Prostate gland (tissue), 2 donors: ENCODE results near the gene LFNG. TPM values are rescaled to one million over a fixed set of nuclear protein-coding genes. Genes with fewer than 3 reads are reported as not detected.
"Not testable (repeated sequence)": the region's sequence is repeated elsewhere in the genome, so short reads cannot be mapped to it uniquely, and the experiment has no call there.

Source experiments
- DNase-seq: peaks from one replicate; pipeline ENCODE4 v3.0.0-alpha.2; 2019; ENCODE audit warnings: low spot score
- H3K27ac ChIP-seq, 2 donors: fragments of 200-600 bp; sonication (generic); 2 replicates each; pipeline ENCODE4 v1.5.1; 2017 to 2019
- H3K27me3 ChIP-seq: fragments of 200-600 bp; sonication (generic); replicated peaks from 2 replicates; pipeline ENCODE4 v1.5.1; 2019; ENCODE audit not compliant: insufficient read depth
- H3K36me3 ChIP-seq, 2 donors: fragments of 200-600 bp; sonication (generic); 1 replicate in 1 of 2; 2 replicates in 1 of 2; pipeline versions ENCODE4 v1.5.1 to v1.8.1; 2017 to 2019
- H3K4me1 ChIP-seq: fragments of 200-600 bp; sonication (generic); replicated peaks from 2 replicates; pipeline ENCODE4 v1.5.1; 2019
- H3K4me3 ChIP-seq, 2 donors: fragments of 200-600 bp; sonication (generic); 2 replicates each; pipeline ENCODE4 v1.5.1; 2017 to 2019
- H3K9me3 ChIP-seq: fragments of 200-600 bp; sonication (generic); 2 replicates; pipeline ENCODE4 v1.5.1; 2017
- POLR2A ChIP-seq: fragments of 450-650 bp; IDR thresholded peaks from one replicate; pipeline ENCODE4 v1.6.1; 2016; ENCODE audit warnings: antibody characterized with exemption, mild to moderate bottlenecking
- POLR2AphosphoS5 ChIP-seq: sonication (generic); formaldehyde crosslinking; IDR thresholded peaks from one replicate; pipeline ENCODE4 v1.6.1; 2017; ENCODE audit warnings: antibody characterized with exemption
- WGBS: methylation state at CpG from one replicate; pipeline ENCODE4 v1.1.5; 2018; 5-methylcytosine and 5-hydroxymethylcytosine counted together
- intact Hi-C: fragments of 100-400 bp; cut with DNase I; formaldehyde crosslinking; loops from one replicate; pipeline ENCODE4 v1.14.2; 2022
- total RNA-seq, 2 donors: library from RNA; depleted of rRNA; stranded (reverse); fragments of >200 nt; gene quantifications; one replicate each; pipeline ENCODE4 v1.1.0, GENCODE V29; 2016
- TF ChIP-seq, protein P1 (sequence below), 4 experiments: fragments of 200-600 bp in 2 of 4; fragments of 450-650 bp in 2 of 4; sonication (generic) in 2 of 4; IDR thresholded peaks; 1 replicate in 3 of 4; 2 replicates in 1 of 4; pipeline ENCODE4 v1.5.1; 2016 to 2019; ENCODE audit warnings: antibody characterized with exemption in 4 of 4, mild to moderate bottlenecking in 2 of 4, moderate library complexity in 2 of 4

LFNG gene
- total RNA-seq, 2 donors from 2014 or later = 45.6 to 51.7 TPM

DNA sequence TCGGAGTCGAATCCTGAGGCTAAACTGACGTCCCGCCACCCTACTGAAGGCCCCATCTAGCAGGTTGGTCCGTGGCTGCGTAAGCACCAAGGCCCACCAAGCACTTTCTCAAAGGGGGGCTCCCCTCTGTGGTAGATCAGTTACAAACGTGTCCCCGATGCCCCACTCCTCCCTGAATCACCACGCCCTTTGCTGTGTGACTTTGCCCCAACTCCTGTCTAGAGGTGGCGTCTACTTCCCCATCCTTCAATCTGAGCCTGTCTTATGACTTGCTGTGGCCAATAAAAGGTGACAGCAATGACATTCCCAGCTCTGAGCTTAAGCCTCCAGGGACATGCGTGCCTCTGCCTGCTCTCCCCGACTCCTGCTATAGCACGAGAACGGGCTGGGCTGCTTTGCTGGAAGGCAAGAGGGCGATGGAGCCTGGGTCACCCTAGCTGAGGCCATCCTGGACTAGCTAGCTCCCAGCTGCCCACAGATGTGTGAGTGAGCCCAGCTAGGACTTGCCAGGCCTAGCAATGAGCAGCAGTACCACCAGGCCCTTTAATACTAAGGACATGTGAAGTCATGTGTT is 12.7 kb downstream of the LFNG start:
- H3K4me3 ChIP-seq, intact Hi-C loops, H3K27ac ChIP-seq, H3K36me3 ChIP-seq, H3K27me3 ChIP-seq, DNase-seq, H3K9me3 ChIP-seq: not testable (repeated sequence)
- WGBS = 54% methylated on average over 15 of the region's 15 CpGs
- peaks cover 17% of the 10 kb centered on the region for H3K4me1 ChIP-seq
- TF ChIP-seq POLR2AphosphoS5 = peak; percentile 6

DNA sequence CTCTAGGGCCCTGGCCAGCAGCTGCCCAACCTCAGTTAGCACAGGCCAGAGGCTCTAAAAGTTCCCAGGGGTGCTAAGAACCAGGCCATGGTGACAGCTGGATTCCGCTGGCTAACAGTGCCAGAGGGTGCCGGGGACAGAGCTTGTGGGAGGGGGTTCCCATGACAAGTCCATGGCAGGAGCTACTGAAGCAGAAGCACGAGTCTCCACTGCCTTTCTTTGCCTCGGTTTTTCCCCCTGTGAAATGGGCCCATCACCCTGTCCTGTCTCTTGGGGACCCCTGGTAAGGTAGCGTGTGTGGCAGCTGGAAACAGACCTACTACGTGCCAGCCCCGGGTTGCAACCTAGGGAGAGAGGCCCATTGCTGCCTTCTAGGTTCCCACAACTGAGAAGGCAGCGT is 13.2 kb downstream of the LFNG start:
- intact Hi-C loops, DNase-seq, H3K9me3 ChIP-seq, H3K27ac ChIP-seq, H3K4me3 ChIP-seq, H3K36me3 ChIP-seq, H3K27me3 ChIP-seq: not testable (repeated sequence)
- WGBS = 96% methylated on average over 3 of the region's 8 CpGs
- peaks cover 12% of the 10 kb centered on the region for H3K4me1 ChIP-seq

DNA sequence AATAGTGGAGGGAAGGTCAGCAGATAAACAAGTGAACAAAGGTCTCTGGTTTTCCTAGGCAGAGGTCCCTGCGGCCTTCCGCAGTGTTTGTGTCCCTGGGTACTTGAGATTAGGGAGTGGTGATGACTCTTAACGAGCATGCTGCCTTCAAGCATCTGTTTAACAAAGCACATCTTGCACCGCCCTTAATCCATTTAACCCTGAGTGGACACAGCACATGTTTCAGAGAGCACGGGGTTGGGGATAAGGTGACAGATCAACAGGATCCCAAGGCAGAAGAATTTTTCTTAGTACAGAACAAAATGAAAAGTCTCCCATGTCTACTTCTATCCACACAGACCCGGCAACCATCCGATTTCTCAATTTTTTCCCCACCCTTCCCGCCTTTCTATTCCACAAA is 14.0 kb downstream of the LFNG start:
- H3K36me3 ChIP-seq, intact Hi-C loops, H3K27me3 ChIP-seq, H3K4me3 ChIP-seq, H3K4me1 ChIP-seq, H3K27ac ChIP-seq, H3K9me3 ChIP-seq, DNase-seq: not testable (repeated sequence)
- 48% methylated on average over 2 of the region's 8 CpGs for WGBS

DNA sequence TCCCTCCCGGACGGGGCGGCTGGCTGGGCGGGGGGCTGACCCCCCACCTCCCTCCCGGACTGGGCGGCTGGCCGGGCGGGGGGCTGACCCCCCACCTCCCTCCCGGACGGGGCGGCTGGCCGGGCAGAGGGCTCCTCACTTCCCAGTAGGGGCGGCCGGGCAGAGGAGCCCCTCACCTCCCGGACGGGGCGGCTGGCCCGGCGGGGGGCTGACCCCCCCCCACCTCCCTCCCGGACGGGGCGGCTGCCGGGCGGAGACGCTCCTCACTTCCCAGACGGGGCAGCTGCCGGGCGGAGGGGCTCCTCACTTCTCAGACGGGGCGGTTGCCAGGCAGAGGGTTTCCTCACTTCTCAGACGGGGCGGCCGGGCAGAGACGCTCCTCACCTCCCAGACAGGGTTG is 14.6 kb downstream of the LFNG start:
- not testable (repeated sequence) for H3K4me3 ChIP-seq, H3K27ac ChIP-seq
- WGBS = 91% methylated on average over 19 of the region's 34 CpGs

DNA sequence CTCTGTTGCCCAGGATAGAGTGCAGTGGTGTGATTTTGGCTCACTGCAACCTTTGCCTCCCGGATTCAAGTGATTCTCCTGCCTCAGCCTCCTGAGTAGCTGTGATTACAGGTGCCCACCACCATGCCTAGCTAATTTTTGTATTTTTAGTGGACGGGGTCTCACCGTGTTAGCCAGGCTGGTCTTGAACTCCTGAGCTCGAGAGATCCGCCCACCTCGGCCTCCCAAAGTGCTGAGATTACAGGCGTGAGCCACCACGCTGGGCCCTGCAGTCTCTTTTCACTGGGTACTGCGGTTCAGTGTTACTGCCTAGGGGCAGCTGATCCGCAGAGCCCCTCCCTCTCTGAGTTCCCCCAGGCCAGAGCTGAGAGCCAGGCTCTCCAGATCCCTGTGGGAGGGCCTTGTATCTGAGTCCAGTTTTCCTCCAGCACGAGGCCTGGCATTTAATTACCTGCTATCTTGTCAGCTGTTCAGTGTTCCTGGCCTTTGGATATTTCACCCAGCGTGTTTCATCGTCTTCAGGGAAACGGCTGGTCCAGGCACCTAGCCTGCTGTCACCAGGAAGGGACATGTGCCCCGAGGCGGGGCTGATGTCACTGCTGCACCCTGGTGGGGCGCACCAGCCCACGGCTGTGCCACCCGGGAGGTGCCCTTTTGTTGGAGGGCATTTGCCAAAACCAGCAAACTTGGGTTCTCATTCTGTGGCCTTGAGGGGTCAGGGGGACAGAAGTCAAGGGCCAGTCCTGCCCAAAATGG is 16.5 kb downstream of the LFNG start:
- H3K36me3 ChIP-seq = peaks cover 3 to 13% of the 10 kb centered on the region in 2 donors
- WGBS = 80% methylated on average over 15 of the region's 19 CpGs
- H3K4me1 ChIP-seq = not testable (repeated sequence)

More for the DNA sequence above, 14.6 kb downstream of the LFNG start:
- H3K9me3 ChIP-seq, H3K36me3 ChIP-seq, H3K4me1 ChIP-seq, DNase-seq, H3K27me3 ChIP-seq, intact Hi-C loops: not testable (repeated sequence)

DNA sequence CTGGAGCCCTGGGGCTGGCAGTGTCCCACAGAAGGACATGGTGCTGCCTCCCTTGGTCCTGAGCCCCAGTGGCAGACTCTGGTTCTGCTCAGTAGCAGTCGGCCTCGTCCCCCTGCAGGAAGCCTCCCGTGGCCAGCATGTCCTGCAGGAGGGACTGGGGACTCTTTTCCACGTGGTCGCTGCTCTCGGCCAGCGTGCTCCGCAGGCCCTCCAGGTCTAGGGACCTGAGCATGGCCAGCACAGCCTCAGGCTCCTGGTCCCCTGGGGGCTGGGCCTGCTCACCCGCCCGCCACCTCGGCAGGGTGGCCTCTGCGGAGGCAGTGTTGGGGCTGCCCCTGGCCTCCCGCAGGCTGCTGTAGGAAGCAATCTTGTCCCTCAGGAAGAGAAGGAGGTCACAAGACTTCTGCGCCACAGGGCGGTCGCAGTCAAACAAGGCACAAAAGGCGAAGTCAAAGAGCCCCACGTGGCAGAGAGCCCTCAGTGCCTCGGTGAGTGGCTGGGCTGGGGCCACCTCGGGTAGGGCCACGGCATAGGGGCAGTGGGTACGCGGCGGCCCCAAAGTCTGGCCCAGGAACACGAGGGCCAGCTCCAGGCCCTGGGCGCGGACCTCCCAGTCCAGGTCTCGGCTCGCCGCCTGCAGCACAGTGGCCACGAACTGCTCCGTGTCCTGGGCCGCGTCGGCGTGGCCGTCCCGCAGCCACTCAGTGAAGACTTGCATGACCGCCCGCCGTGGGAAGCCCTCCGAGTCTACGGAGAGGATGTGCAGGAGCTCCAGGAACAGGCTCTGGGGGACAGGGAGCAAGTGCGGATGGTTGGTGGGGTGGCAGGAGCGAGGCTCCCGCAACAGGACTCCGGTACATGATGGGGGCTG is 18.6 kb downstream of the LFNG start:
- H3K9me3 ChIP-seq = no peaks in the 10 kb centered on the region
- intact Hi-C loops = no loop called here
- TF ChIP-seq POLR2A (no peak), POLR2AphosphoS5 (no peak)
- TF ChIP-seq, protein P1, sequence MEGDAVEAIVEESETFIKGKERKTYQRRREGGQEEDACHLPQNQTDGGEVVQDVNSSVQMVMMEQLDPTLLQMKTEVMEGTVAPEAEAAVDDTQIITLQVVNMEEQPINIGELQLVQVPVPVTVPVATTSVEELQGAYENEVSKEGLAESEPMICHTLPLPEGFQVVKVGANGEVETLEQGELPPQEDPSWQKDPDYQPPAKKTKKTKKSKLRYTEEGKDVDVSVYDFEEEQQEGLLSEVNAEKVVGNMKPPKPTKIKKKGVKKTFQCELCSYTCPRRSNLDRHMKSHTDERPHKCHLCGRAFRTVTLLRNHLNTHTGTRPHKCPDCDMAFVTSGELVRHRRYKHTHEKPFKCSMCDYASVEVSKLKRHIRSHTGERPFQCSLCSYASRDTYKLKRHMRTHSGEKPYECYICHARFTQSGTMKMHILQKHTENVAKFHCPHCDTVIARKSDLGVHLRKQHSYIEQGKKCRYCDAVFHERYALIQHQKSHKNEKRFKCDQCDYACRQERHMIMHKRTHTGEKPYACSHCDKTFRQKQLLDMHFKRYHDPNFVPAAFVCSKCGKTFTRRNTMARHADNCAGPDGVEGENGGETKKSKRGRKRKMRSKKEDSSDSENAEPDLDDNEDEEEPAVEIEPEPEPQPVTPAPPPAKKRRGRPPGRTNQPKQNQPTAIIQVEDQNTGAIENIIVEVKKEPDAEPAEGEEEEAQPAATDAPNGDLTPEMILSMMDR (IDR thresholded peaks at IDR 0.05) = no peak
- no peaks in the 10 kb centered on the region for H3K4me1 ChIP-seq
- no peak overlapping the region for H3K27ac ChIP-seq
- WGBS = 94% methylated on average over 41 of the region's 47 CpGs
- peaks cover 7 to 31% of the 10 kb centered on the region in 2 donors for H3K36me3 ChIP-seq
- H3K4me3 ChIP-seq = no peak overlapping the region
- DNase-seq = no peak
- no peaks in the 10 kb centered on the region for H3K27me3 ChIP-seq

More for the DNA sequence above, 16.5 kb downstream of the LFNG start:
- DNase-seq, intact Hi-C loops, H3K27ac ChIP-seq, H3K27me3 ChIP-seq, H3K4me3 ChIP-seq, H3K9me3 ChIP-seq: not testable (repeated sequence)

DNA sequence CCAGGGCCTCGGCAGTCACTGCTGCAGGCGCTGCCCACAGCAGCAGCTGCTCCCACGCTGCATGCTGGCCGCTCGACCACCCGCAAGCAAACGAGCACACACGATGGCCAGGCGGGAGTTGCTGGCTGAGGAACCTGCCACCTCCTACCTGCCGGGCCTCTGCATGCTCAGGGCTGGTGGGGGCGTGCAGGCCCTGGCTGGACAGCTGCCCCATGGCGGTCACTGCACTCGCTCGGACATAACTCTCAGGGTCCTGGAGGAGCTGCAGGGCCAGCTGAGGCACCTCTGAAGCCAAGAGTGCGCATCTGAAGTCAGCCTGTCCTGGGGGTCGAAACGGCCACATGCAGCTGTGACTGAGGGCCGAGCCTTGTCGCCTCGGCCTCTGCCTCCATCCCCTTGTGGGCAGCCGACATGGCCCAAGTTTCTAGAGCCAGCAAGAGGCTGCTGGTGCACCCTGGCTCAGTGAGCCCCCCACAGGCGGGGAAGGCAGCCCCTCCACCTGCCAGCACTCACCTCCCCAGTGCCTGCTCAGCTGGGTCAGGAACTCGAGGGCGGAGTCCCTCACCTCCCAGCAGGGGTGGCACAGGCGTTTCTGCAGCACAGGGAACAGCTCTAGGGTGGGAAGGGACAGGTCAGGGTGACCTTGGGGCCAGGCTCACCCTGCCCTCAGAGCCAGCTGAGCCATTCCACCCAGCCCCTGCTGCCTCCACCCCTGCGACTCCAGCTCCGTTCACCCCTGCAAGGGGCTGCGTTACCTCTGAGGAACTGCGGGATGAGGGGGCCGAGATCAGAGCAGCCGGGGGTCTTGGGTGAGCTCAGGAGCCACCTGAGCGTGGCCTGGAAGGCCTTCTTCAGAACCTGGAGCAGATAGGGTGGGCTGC is 19.7 kb downstream of the LFNG start:
- Histone ChIP-seq H3K27me3 (no peaks in the 10 kb centered on the region), H3K27ac (no peak overlapping the region), H3K9me3 (no peaks in the 10 kb centered on the region), H3K36me3 (peaks cover 14 to 38% of the 10 kb centered on the region in 2 donors), H3K4me1 (no peaks in the 10 kb centered on the region), H3K4me3 (no peak overlapping the region)
- no peak for DNase-seq
- TF ChIP-seq, protein P1 (IDR thresholded peaks at IDR 0.05) = no peak
- TF ChIP-seq POLR2A = no peak
- WGBS = 86% methylated on average over 30 of the region's 32 CpGs
- intact Hi-C loops = no loop called here
